Left cardiac atrium (tissue), 4 donors: ENCODE measurements around the gene CENPS. TPM values are rescaled to one million over a fixed set of nuclear protein-coding genes. Genes with fewer than 3 reads are reported as not detected.
A peak's percentile ranks its signal among the peaks of the same experiment; 100 is the strongest.

Experiments used
- ATAC-seq, 2 donors: fragments of 200-7000 bp; cut with Tn5 transposase; one replicate each; pipeline ENCODE4 v1.9.1; 2020; ENCODE audit warnings: mild to moderate bottlenecking in 2 of 2, moderate library complexity in 2 of 2
- DNase-seq: peaks from one replicate; pipeline ENCODE4 v3.0.0-alpha.2; 2020
- intact Hi-C, 2 donors: fragments of 100-400 bp; cut with DNase I; formaldehyde crosslinking; loops; one replicate each; pipeline versions ENCODE4 v1.14.1 to v1.15.1; 2022 to 2023
- long read RNA-seq: library from polyadenylated mRNA; unstranded; transcript quantifications from one replicate; pipeline ENCODE4 v2.0.0, GENCODE V29; 2021
- total RNA-seq, 2 donors: library from RNA; stranded (reverse); fragmentation: NEBNext Ultra II Directional; extraction: Animal tissue kit (Norgen Biotek cat#: 25700); gene quantifications; one replicate each; pipeline ENCODE4 v1.2.1, GENCODE V29; 2021
- donor health status: DM: no; HTN: yes; CAD: no.
- donor health status: DM: no; HTN: yes; CAD: no; lungs with severe emphysema.
- donor health status: DM: yes; HTN: yes; CAD: no.
- donor health status: Dilated cardiomyopathy.

CENPS gene
- total RNA-seq = 1 to 10 TPM; 4.1 to 5.0 TPM
- long read RNA-seq, partial matches to known transcripts = 0 of 3 reads
- long read RNA-seq, other reads (novel, unspliced or antisense) = 0 of 3 reads

DNA sequence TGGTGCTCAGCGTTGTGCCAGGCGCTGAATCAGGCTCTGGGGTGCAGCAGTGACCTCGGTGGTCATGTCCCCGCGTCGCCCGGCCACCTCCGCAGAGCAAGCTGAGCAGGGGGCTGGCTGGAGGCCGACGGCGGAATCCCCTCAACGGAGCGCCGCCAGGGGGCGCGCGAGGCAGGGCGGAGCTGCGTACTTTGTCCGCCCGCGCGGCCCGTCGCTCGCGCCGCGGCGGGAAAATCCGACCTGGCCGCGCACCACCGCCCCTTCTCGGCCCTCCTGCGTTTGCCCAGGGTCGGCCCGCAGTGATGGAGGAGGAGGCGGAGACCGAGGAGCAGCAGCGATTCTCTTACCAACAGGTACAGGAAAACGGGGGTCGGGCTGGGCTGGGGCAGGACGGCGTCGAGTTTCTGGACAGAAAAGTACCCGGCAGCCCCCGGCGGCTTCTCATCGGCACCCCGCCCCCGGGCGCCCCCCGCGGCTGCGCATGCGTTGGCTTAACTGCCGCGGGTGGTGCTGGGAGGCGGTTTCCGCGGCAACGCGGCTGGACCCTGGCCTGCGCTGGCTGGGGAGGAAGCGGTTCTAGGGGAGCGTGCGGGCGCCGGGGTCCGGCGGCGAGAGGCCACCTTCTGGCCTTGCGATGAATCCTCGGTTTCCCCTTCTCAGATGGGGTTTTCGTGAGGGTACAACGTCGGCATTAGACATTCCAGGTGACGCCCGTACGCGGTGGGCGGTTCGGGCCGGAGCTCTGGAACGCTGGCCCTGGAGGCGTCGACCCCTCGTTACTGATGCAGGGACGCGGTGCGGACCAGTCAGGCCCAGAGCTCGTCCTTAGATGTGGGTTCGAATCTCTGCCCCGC lies at the start of gene CENPS:
TSS of gene CENPS (plus strand) at position 218 of the 854 bp plus-strand sequence. CDS start at position 303, 85 bp downstream.
- intact Hi-C loops = loop anchor here in 1 of 2 donors (2.0 kb wide), 1 partner anchor 64 kb away; no protein-coding TSS in a partner anchor
- DNase-seq = peak; percentile 96

DNA sequence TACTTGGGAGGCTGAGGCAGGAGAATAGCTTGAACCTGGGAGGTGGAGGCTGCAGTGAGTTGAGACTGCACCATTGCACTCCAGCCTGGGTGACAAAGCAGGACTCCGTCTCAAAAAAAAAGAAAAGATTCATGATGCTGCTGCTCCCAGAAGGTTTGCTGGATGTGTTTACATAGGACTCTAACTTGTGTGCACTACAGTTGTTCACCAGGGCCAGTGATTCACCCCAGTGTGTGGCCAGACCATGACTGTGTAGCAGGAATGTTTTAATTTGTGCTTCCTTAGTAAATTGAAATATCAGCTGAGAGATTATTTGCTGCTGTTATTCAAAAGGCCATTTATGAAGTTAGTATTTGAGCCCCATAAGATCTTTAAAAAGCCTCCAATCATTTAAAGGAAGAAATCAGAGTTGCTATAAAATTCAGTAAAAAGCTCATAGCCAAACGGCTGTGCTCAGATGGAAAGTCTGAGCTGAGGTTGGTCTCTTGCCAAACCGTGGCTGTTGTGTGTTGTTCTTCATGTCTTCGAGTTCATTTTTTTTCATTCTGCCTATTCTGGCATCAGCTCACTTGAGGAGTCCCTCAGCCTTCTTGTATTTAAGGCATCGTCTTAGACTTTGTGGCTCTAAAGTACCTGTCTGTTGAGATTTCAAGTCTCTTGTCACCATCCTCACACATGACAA lies 49.5 kb upstream of the CENPS start:
- DNase-seq (peak; percentile 30), ATAC-seq (peak in 1 of 2 donors; percentile 75)
- intact Hi-C loops = no loop called here

More for the DNA sequence above, at the start of gene CENPS:
- peak; percentile 98 for ATAC-seq

GRCh38 chr1:10383630-10384029 lies 46.6 kb upstream of the CENPS start:
- DNase-seq (no peak), ATAC-seq (no peak)
- intact Hi-C loops = no loop called here

- intact Hi-C loops = no loop called here
- no peak for ATAC-seq
- no peak for DNase-seq
Observed at GRCh38 chr1:10384219-10384618, 46.0 kb upstream of the CENPS start.

DNA sequence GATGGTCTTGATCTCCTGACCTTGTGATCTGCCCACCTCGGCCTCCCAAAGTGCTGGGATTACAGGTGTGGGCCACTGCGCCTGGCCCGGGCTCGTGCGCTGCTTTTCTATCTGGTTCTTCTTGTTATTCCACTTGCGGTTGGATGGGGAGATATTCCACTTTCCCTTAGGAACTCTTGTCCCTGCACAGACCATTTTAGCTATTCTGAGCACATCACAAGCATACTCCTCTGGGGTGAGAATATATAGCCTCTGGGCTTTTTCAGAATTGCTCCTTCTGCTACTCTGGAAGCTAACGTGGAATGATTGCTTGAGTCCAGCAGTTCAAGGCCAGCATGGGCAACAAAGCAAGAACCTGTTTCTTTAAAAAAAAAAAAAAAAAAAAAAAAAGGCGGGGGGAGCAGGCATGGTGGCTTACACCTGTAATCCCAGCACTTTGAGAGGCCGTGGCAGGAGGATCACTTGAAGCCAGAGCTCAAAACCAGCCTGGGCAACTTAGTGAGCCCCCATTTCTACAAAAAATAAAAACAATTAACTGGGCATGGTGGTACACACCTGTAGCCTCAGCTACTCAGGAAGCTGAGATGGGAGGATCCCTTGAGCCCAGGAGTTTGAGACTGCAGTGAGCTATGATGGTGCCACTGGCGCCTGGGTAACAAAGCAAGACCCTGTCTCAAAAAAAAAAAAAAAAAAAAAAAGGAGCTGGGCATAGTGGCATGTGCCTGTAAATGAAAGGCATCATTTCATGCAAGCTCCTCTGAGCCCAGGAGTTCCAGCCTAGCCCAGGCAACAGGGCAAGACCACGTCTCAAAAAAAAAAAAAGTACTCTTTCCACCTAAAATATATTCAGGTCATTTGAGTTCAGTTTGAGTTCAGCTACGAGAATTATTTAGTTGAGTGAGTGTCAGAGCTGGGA lies 43.2 kb upstream of the CENPS start:
- DNase-seq = no peak
- ATAC-seq = no peak
- intact Hi-C loops = no loop called here

DNA sequence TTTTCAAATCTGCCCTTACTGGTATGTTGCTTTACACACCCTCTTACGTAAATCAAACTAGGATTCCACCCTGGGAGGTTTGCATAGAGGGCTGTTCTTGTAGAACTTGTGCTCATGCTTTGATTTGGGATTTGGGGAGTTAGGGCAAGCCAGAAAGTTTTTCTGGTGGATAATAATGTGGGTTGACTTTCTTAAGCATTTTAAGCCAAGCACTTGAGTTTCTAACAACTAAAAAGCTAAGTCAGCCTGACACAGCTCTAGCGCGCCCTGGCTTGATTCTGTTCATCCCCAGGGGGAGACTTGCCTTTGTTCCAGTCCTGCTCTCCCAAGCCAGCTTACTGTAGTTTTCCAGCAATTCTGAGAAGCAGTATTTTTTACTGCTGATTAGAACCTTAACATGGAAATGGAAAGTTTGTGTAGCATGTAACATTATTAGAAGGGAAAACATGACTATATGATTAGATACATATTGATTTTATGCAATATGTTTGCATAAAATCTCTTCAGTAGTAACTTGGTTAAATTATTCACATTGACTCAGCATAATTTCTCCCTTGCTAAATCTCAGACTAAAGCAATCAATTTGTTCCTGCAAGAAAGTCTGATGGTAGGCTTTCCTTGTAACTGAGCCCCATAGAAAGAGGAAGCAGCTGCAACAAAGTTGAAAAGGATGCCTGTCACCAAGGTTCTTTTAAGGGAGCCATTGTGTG lies 42.4 kb upstream of the CENPS start:
- DNase-seq = peak; percentile 43
- intact Hi-C loops = no loop called here
- ATAC-seq = peak; percentile 78 to 94

DNA sequence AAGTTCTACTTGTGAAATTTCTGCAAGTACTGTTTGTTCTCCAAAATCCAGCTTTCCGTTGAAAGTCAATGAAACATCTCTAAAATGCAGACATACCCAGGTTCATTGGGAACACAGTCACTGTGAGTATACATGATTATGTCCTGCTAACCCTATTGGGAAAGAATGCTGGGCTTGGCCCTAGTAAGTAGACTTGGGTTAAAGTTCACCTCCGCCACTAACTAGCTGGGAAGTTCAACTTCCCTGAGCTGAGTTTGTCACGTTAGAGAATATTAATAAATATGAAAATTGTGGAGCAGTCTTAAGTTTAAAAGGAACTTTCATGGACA lies 41.9 kb upstream of the CENPS start:
- ATAC-seq (no peak), DNase-seq (no peak)
- intact Hi-C loops = no loop called here

GRCh38 chr1:10389271-10389973 lies 40.8 kb upstream of the CENPS start:
- ATAC-seq = no peak
- intact Hi-C loops = no loop called here
- DNase-seq = no peak

DNA sequence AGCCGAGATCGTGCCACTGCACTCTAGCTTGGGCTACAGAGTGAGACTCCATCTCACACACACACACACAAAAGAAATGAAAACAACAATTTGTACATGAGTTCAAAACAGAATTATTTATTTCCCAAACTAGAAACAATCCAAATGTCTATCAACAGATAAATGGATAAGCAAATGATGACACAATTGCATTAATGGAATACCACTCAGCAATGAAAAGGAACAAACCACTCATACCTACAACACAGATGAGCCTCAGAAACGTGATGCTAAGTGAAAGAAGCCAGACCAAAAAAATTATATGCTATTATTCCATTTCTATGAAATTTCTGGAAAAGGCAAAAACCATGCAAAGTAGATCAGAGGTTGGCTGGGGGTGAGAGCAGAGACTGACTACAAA lies 33.4 kb upstream of the CENPS start:
- no peak for DNase-seq
- intact Hi-C loops = no loop called here
- ATAC-seq = no peak

DNA sequence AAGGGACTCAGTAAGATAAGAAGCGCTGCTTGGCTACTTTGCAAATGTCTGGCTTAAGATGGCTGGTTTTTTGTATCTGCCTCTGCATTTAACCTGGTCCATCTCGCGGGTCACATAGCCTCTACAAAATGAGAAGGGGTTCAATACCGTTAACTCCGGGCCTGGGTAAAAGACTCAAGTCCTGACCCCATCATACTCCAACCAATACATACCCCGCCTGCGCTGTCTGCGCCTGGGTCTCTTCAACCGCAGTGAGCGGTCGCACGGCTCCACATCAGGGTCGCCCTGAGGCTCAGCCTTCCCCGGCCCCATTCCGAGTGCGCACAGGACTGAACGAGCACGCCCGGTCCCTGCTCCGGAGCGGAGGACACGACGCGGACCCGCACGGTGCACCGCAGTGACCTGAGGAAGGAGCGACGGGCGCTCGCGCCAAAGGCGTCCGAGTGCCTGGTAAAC lies 31.9 kb upstream of the CENPS start:
- no peak for ATAC-seq

DNA sequence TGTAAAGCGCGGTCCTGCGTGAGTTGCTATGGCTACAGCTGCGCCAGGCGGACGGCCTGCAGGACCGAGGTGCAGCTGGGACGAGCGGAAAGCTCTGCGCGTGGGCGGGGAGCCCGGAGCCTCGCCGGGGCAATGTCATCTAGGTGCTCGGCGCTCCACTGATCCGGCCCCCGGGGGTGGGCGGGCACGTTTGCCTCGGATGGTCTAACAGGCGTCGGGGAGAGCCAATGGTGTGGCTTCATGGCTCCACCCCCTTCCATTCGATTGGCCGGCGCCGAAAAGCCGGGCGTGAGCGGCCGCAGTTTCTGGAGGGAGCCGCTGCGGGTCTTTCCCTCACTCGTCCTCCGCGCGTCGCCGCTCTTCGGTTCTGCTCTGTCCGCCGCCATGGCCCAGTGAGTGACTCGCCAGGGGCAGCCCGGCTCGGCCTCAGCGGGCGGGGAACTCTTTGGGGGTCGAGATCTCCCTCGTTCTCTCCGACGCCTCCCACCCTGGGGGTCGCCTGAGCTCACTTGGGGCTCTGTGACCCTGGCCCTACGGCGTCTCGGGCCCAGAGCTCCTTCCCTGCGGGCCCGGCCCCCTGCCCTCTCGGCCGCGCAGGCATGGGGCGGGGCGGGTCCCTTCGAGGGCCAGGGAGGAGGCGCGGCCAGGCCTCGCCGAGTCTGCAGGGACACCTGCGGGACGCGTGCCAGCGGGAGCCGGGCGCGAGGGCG lies 31.3 kb upstream of the CENPS start, which contains the start of gene PGD:
TSS of gene PGD (plus strand) at position 331 of the 710 bp plus-strand sequence. CDS start at position 385, 54 bp downstream.
- ATAC-seq (peak; percentile 99), DNase-seq (peak; percentile 99)
- intact Hi-C loops = no loop called here

More for the DNA sequence above, 31.9 kb upstream of the CENPS start:
- no peak for DNase-seq
- intact Hi-C loops = no loop called here

DNA sequence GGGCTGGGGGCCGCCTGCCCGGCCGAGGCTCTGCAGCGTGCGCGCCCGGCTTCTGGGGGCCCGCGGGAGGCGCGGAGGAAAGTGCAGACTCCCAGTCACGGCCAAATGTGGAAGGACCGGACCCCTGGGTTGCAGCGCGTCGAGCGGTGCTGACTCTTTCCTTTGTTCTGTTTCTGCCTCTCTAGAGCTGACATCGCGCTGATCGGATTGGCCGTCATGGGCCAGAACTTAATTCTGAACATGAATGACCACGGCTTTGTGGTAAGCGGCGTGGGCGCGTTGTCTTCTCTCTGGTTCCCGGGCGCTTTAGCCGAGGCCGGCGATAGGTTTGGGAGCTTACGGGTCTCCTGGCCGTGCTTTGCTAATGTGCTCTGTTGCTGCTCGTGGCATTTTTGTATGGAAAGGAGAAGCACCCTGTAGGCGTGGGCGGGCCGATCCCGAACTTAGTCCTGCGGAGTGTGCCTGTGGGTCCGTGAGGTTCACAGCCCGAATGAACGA lies 30.7 kb upstream of the CENPS start:
- peak in 1 of 2 donors; percentile 8 for ATAC-seq
- intact Hi-C loops = no loop called here

GRCh38 chr1:10400013-10400412 lies 30.2 kb upstream of the CENPS start:
- DNase-seq = no peak
- intact Hi-C loops = no loop called here
- ATAC-seq = no peak

More for the DNA sequence above, 30.7 kb upstream of the CENPS start:
- DNase-seq = peak; percentile 58

GRCh38 chr1:10401281-10401680 lies 29.0 kb upstream of the CENPS start:
- ATAC-seq (no peak), DNase-seq (no peak)
- intact Hi-C loops = no loop called here

- DNase-seq (no peak), ATAC-seq (no peak)
- intact Hi-C loops = no loop called here
Observed at GRCh38 chr1:10402729-10403274, 27.4 kb upstream of the CENPS start.

GRCh38 chr1:10407201-10407600 lies 23.0 kb upstream of the CENPS start:
- ATAC-seq (no peak), DNase-seq (no peak)
- intact Hi-C loops = no loop called here
